ENCODE data around the gene ARL17A.
"Not testable (repeated sequence)": the region's sequence is repeated elsewhere in the genome, so short reads cannot be mapped to it uniquely, and the experiment has no call there.

ARL17A gene

GRCh38 chr17:46579083-46580075, at the start of gene ARL17A:
Gene ARL17A, minus strand, starts transcription at chr17:46579691. Its CDS starts 3,369 bp downstream, at chr17:46576322.
- DNase-seq (ENCODE audit: low read depth in 2 of 2) = peak; percentile 57 to 66

GRCh38 chr17:46628753-46629436, 49.4 kb upstream of the ARL17A start:
- not testable (repeated sequence) for DNase-seq (ENCODE audit: low read depth in 2 of 2)

GRCh38 chr17:46627452-46627851, 48.0 kb upstream of the ARL17A start:
- DNase-seq (ENCODE audit: low read depth in 2 of 2) = not testable (repeated sequence)

- not testable (repeated sequence) for DNase-seq (ENCODE audit: low read depth in 2 of 2)
Observed at GRCh38 chr17:46624726-46625125, 45.2 kb upstream of the ARL17A start.

- not testable (repeated sequence) for DNase-seq (ENCODE audit: low read depth in 2 of 2)
Observed at GRCh38 chr17:46623790-46624189, 44.3 kb upstream of the ARL17A start.

GRCh38 chr17:46618975-46619374, 39.5 kb upstream of the ARL17A start:
- not testable (repeated sequence) for DNase-seq (ENCODE audit: low read depth in 2 of 2)

GRCh38 chr17:46617121-46617520, 37.6 kb upstream of the ARL17A start:
- DNase-seq (ENCODE audit: low read depth in 2 of 2) = not testable (repeated sequence)

GRCh38 chr17:46613876-46614275, 34.4 kb upstream of the ARL17A start:
- not testable (repeated sequence) for DNase-seq (ENCODE audit: low read depth in 2 of 2)

GRCh38 chr17:46611304-46611703, 31.8 kb upstream of the ARL17A start:
- not testable (repeated sequence) for DNase-seq (ENCODE audit: low read depth in 2 of 2)

- not testable (repeated sequence) for DNase-seq (ENCODE audit: low read depth in 2 of 2)
Observed at GRCh38 chr17:46603125-46603524, 23.6 kb upstream of the ARL17A start.

- DNase-seq (ENCODE audit: low read depth in 2 of 2) = not testable (repeated sequence)
Observed at GRCh38 chr17:46600767-46601166, 21.3 kb upstream of the ARL17A start.

- not testable (repeated sequence) for DNase-seq (ENCODE audit: low read depth in 2 of 2)
Observed at GRCh38 chr17:46598344-46598931, 18.9 kb upstream of the ARL17A start.

GRCh38 chr17:46591332-46591731, 11.8 kb upstream of the ARL17A start:
- DNase-seq (ENCODE audit: low read depth in 2 of 2) = not testable (repeated sequence)

GRCh38 chr17:46590157-46591146, 11.0 kb upstream of the ARL17A start, which contains the start of gene NSF:
Gene NSF, plus strand, starts transcription at chr17:46590669. Its CDS starts 107 bp downstream, at chr17:46590776.
- DNase-seq (ENCODE audit: low read depth in 2 of 2) = not testable (repeated sequence)

- DNase-seq (ENCODE audit: low read depth in 2 of 2) = not testable (repeated sequence)
Observed at GRCh38 chr17:46585444-46585843, 6.0 kb upstream of the ARL17A start.

GRCh38 chr17:46580082-46580481, 591 bp upstream of the ARL17A start:
- not testable (repeated sequence) for DNase-seq (ENCODE audit: low read depth in 2 of 2)

- not testable (repeated sequence) for DNase-seq (ENCODE audit: low read depth in 2 of 2)
Observed at GRCh38 chr17:46571796-46572195, 7.7 kb downstream of the ARL17A start.

GRCh38 chr17:46566980-46567379, 12.5 kb downstream of the ARL17A start:
- DNase-seq (ENCODE audit: low read depth in 2 of 2) = not testable (repeated sequence)

GRCh38 chr17:46566284-46566683, 13.2 kb downstream of the ARL17A start:
- not testable (repeated sequence) for DNase-seq (ENCODE audit: low read depth in 2 of 2)

GRCh38 chr17:46560048-46560447, 19.4 kb downstream of the ARL17A start:
- not testable (repeated sequence) for DNase-seq (ENCODE audit: low read depth in 2 of 2)

- DNase-seq (ENCODE audit: low read depth in 2 of 2) = not testable (repeated sequence)
Observed at GRCh38 chr17:46559155-46559554, 20.3 kb downstream of the ARL17A start.

Data from stimulated activated CD4-positive, alpha-beta T cell treated with anti-CD3 and anti-CD28 coated beads, Interleukin-12 subunit alpha, Interleukin-12 subunit beta, amount 100 ng/mL, for 24 hours (primary cell).